ENCODE data around the gene DNM2.

GRCh38 chr19:10677751-10678150 lies 40.1 kb upstream of the DNM2 start:
- TF ChIP-seq CTCF (IDR thresholded peaks at IDR 0.05; ENCODE audit: insufficient read depth, low read depth, low read length) (no peak), EZH2 (IDR thresholded peaks at IDR 0.05; ENCODE audit: insufficient read depth, low read length) (no peak)

All from astrocyte (in vitro differentiated cells and primary cell).